ENCODE data around the gene CFAP46.
"Not testable (repeated sequence)": the region's sequence is repeated elsewhere in the genome, so short reads cannot be mapped to it uniquely, and the experiment has no call there.

The CFAP46 gene

GRCh38 chr10:132806561-132807003 is 135.8 kb downstream of the CFAP46 start:
- Histone ChIP-seq H3K36me3 (ENCODE audit: insufficient read depth, low read length) (no peaks in the 10 kb centered on the region), H3K9ac (ENCODE audit: low read depth, low read length) (no peak overlapping the region), H3K4me1 (ENCODE audit: insufficient read depth, low read length) (no peaks in the 10 kb centered on the region), H3K9me3 (ENCODE audit: control insufficient read depth, insufficient read depth, low read length) (no peaks in the 10 kb centered on the region)

GRCh38 chr10:132806110-132806509 is 136.3 kb downstream of the CFAP46 start:
- H3K36me3 ChIP-seq (ENCODE audit: insufficient read depth, low read length), result no peaks in the 10 kb centered on the region
- H3K9ac ChIP-seq (ENCODE audit: low read depth, low read length), result no peak overlapping the region
- no peaks in the 10 kb centered on the region for H3K9me3 ChIP-seq (ENCODE audit: control insufficient read depth, insufficient read depth, low read length)
- no peaks in the 10 kb centered on the region for H3K4me1 ChIP-seq (ENCODE audit: insufficient read depth, low read length)

GRCh38 chr10:132805599-132805998 is 136.8 kb downstream of the CFAP46 start:
- Histone ChIP-seq H3K9me3 (ENCODE audit: control insufficient read depth, insufficient read depth, low read length) (no peaks in the 10 kb centered on the region), H3K36me3 (ENCODE audit: insufficient read depth, low read length) (no peaks in the 10 kb centered on the region), H3K9ac (ENCODE audit: low read depth, low read length) (no peak overlapping the region), H3K4me1 (ENCODE audit: insufficient read depth, low read length) (no peaks in the 10 kb centered on the region)

- H3K4me1 ChIP-seq (ENCODE audit: insufficient read depth, low read length), result no peaks in the 10 kb centered on the region
- H3K9ac ChIP-seq (ENCODE audit: low read depth, low read length), result no peak overlapping the region
- H3K9me3 ChIP-seq (ENCODE audit: control insufficient read depth, insufficient read depth, low read length), result no peaks in the 10 kb centered on the region
- no peaks in the 10 kb centered on the region for H3K36me3 ChIP-seq (ENCODE audit: insufficient read depth, low read length)
These were observed 137.5 kb downstream of the CFAP46 start for GRCh38 chr10:132804785-132805426.

- no peaks in the 10 kb centered on the region for H3K4me1 ChIP-seq (ENCODE audit: insufficient read depth, low read length)
- no peaks in the 10 kb centered on the region for H3K9me3 ChIP-seq (ENCODE audit: control insufficient read depth, insufficient read depth, low read length)
- H3K9ac ChIP-seq (ENCODE audit: low read depth, low read length), result no peak overlapping the region
- no peaks in the 10 kb centered on the region for H3K36me3 ChIP-seq (ENCODE audit: insufficient read depth, low read length)
These were observed 138.1 kb downstream of the CFAP46 start for GRCh38 chr10:132804287-132804686.

- H3K9me3 ChIP-seq (ENCODE audit: control insufficient read depth, insufficient read depth, low read length), result no peaks in the 10 kb centered on the region
- H3K4me1 ChIP-seq (ENCODE audit: insufficient read depth, low read length), result no peaks in the 10 kb centered on the region
- H3K36me3 ChIP-seq (ENCODE audit: insufficient read depth, low read length), result no peaks in the 10 kb centered on the region
- H3K9ac ChIP-seq (ENCODE audit: low read depth, low read length), result no peak overlapping the region
These were observed 138.8 kb downstream of the CFAP46 start for GRCh38 chr10:132803416-132804210.

- Histone ChIP-seq H3K4me1 (ENCODE audit: insufficient read depth, low read length) (no peaks in the 10 kb centered on the region), H3K9me3 (ENCODE audit: control insufficient read depth, insufficient read depth, low read length) (no peaks in the 10 kb centered on the region), H3K9ac (ENCODE audit: low read depth, low read length) (no peak overlapping the region), H3K36me3 (ENCODE audit: insufficient read depth, low read length) (no peaks in the 10 kb centered on the region)
These were observed 139.6 kb downstream of the CFAP46 start for GRCh38 chr10:132802694-132803320.

GRCh38 chr10:132802048-132802447 is 140.3 kb downstream of the CFAP46 start:
- Histone ChIP-seq H3K9ac (ENCODE audit: low read depth, low read length) (no peak overlapping the region), H3K36me3 (ENCODE audit: insufficient read depth, low read length) (no peaks in the 10 kb centered on the region), H3K9me3 (ENCODE audit: control insufficient read depth, insufficient read depth, low read length) (no peaks in the 10 kb centered on the region), H3K4me1 (ENCODE audit: insufficient read depth, low read length) (no peaks in the 10 kb centered on the region)

- Histone ChIP-seq H3K9me3 (ENCODE audit: control insufficient read depth, insufficient read depth, low read length) (no peaks in the 10 kb centered on the region), H3K9ac (ENCODE audit: low read depth, low read length) (no peak overlapping the region), H3K4me1 (ENCODE audit: insufficient read depth, low read length) (no peaks in the 10 kb centered on the region), H3K36me3 (ENCODE audit: insufficient read depth, low read length) (no peaks in the 10 kb centered on the region)
These were observed 142.5 kb downstream of the CFAP46 start for GRCh38 chr10:132799865-132800264.

- no peaks in the 10 kb centered on the region for H3K9me3 ChIP-seq (ENCODE audit: control insufficient read depth, insufficient read depth, low read length)
- H3K4me1 ChIP-seq (ENCODE audit: insufficient read depth, low read length), result no peaks in the 10 kb centered on the region
- H3K9ac ChIP-seq (ENCODE audit: low read depth, low read length), result no peak overlapping the region
- H3K36me3 ChIP-seq (ENCODE audit: insufficient read depth, low read length), result no peaks in the 10 kb centered on the region
These were observed 143.5 kb downstream of the CFAP46 start for GRCh38 chr10:132798876-132799275.

GRCh38 chr10:132798403-132798802 is 144.0 kb downstream of the CFAP46 start:
- no peak overlapping the region for H3K9ac ChIP-seq (ENCODE audit: low read depth, low read length)
- no peaks in the 10 kb centered on the region for H3K4me1 ChIP-seq (ENCODE audit: insufficient read depth, low read length)
- H3K9me3 ChIP-seq (ENCODE audit: control insufficient read depth, insufficient read depth, low read length), result no peaks in the 10 kb centered on the region
- H3K36me3 ChIP-seq (ENCODE audit: insufficient read depth, low read length), result no peaks in the 10 kb centered on the region

- H3K4me1 ChIP-seq (ENCODE audit: insufficient read depth, low read length); H3K9ac ChIP-seq (ENCODE audit: low read depth, low read length); H3K36me3 ChIP-seq (ENCODE audit: insufficient read depth, low read length); H3K9me3 ChIP-seq (ENCODE audit: control insufficient read depth, insufficient read depth, low read length): not testable (repeated sequence)
These were observed 144.4 kb downstream of the CFAP46 start for GRCh38 chr10:132797986-132798385.

GRCh38 chr10:132796846-132797245 is 145.5 kb downstream of the CFAP46 start:
- no peaks in the 10 kb centered on the region for H3K9me3 ChIP-seq (ENCODE audit: control insufficient read depth, insufficient read depth, low read length)
- no peak overlapping the region for H3K9ac ChIP-seq (ENCODE audit: low read depth, low read length)
- H3K4me1 ChIP-seq (ENCODE audit: insufficient read depth, low read length), result no peaks in the 10 kb centered on the region
- H3K36me3 ChIP-seq (ENCODE audit: insufficient read depth, low read length), result no peaks in the 10 kb centered on the region

GRCh38 chr10:132793871-132794849 is 148.2 kb downstream of the CFAP46 start:
- Histone ChIP-seq H3K9me3 (ENCODE audit: control insufficient read depth, insufficient read depth, low read length) (no peaks in the 10 kb centered on the region), H3K36me3 (ENCODE audit: insufficient read depth, low read length) (no peaks in the 10 kb centered on the region), H3K4me1 (ENCODE audit: insufficient read depth, low read length) (no peaks in the 10 kb centered on the region), H3K9ac (ENCODE audit: low read depth, low read length) (no peak overlapping the region)
